Fibroblast of villous mesenchyme (primary cell): ENCODE results near the gene FOXD2. TPM values are rescaled to one million over a fixed set of nuclear protein-coding genes. Genes with fewer than 3 reads are reported as not detected.
A peak's percentile ranks its signal among the peaks of the same experiment; 100 is the strongest.

ENCODE experiments used
- DNase-seq: peaks from one replicate; pipeline ENCODE4 v3.0.0-alpha.2; 2010; ENCODE audit warnings: low read depth
- H3K4me3 ChIP-seq: 2 replicates; pipeline ENCODE4 v1.5.1; 2011; ENCODE audit warnings: low read depth, mild to moderate bottlenecking, low read length
- total RNA-seq: library from RNA; depleted of rRNA; stranded (reverse); fragments of >200 nt; gene quantifications from 2 replicates; pipeline ENCODE4 v1.2.3, GENCODE V29; 2012
- TF ChIP-seq, protein P1 (sequence below): IDR thresholded peaks from 2 replicates; pipeline ENCODE4 v1.5.1; 2012; ENCODE audit warnings: low read depth, mild to moderate bottlenecking, low read length; ENCODE audit not compliant: insufficient read depth

FOXD2 gene
- total RNA-seq, 1 donor, result under 0.01 TPM

GRCh38 chr1:47435506-47436303 is 2.1 kb upstream of the FOXD2 start:
- TF ChIP-seq, protein P1, sequence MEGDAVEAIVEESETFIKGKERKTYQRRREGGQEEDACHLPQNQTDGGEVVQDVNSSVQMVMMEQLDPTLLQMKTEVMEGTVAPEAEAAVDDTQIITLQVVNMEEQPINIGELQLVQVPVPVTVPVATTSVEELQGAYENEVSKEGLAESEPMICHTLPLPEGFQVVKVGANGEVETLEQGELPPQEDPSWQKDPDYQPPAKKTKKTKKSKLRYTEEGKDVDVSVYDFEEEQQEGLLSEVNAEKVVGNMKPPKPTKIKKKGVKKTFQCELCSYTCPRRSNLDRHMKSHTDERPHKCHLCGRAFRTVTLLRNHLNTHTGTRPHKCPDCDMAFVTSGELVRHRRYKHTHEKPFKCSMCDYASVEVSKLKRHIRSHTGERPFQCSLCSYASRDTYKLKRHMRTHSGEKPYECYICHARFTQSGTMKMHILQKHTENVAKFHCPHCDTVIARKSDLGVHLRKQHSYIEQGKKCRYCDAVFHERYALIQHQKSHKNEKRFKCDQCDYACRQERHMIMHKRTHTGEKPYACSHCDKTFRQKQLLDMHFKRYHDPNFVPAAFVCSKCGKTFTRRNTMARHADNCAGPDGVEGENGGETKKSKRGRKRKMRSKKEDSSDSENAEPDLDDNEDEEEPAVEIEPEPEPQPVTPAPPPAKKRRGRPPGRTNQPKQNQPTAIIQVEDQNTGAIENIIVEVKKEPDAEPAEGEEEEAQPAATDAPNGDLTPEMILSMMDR, result no peak
- H3K4me3 ChIP-seq, result no peak overlapping the region
- no peak for DNase-seq

DNA sequence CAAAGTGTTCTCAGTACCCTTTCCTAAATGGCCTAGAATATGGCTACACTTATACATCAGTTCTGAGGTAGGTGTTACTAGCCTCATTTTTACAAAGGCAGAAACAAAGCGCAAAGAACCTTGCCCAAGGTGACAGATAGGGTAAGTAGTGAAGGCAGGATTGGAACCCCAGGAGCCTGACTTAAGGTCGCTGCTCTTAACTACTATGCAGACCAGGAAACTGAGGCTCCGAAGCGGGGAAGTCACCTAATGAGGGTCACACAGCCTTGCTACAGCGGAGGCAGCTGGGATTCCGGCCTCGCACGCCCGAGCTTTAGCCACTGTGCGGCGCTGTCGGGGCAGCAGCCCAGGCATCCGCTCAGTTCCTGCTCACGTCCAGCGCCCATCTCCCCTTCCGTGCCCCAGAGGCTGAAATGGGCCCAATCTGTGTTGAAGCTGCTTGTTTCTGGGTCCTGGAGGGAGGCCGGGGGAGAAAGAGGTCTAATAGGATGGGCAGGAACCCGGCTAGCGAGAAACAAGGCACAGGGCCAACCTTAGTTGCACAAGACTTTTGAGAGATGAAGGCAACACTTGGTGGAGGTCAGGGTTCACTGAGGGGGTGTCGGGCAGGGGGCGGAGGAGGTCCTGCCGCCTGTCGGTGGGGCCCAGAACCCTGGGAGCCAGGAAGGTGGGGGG is 1.4 kb upstream of the FOXD2 start:
- peak overlapping the region; percentile 68 for H3K4me3 ChIP-seq
- TF ChIP-seq, protein P1, result peak; percentile 97
- DNase-seq, result peak; percentile 60

- TF ChIP-seq, protein P1, result no peak
- peak overlapping the region; percentile 68 for H3K4me3 ChIP-seq
- DNase-seq, result peak; percentile 25
Observed at GRCh38 chr1:47436979-47437446, 831 bp upstream of the FOXD2 start.

DNA sequence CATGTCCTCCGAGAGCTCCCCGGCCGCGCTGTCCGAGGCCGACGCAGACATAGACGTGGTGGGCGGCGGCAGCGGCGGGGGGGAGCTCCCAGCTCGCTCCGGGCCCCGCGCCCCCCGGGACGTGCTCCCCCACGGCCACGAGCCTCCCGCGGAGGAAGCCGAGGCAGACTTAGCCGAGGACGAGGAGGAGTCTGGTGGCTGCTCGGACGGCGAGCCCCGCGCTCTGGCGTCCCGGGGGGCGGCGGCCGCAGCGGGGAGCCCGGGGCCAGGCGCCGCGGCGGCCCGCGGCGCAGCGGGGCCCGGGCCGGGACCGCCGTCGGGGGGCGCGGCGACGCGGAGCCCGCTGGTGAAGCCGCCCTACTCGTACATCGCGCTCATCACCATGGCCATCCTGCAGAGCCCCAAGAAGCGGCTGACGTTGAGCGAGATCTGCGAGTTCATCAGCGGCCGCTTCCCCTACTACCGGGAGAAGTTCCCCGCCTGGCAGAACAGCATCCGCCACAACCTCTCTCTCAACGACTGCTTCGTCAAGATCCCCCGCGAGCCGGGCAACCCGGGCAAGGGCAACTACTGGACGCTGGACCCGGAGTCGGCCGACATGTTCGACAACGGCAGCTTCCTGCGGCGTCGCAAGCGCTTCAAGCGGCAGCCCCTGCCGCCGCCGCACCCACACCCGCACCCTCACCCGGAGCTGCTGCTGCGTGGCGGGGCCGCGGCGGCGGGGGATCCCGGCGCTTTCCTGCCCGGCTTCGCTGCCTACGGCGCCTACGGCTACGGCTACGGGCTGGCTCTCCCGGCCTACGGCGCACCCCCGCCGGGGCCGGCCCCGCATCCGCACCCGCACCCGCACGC is 547 bp downstream of the FOXD2 start:
- TF ChIP-seq, protein P1, result no peak
- DNase-seq, result no peak
- H3K4me3 ChIP-seq, result peak overlapping the region; percentile 68

DNA sequence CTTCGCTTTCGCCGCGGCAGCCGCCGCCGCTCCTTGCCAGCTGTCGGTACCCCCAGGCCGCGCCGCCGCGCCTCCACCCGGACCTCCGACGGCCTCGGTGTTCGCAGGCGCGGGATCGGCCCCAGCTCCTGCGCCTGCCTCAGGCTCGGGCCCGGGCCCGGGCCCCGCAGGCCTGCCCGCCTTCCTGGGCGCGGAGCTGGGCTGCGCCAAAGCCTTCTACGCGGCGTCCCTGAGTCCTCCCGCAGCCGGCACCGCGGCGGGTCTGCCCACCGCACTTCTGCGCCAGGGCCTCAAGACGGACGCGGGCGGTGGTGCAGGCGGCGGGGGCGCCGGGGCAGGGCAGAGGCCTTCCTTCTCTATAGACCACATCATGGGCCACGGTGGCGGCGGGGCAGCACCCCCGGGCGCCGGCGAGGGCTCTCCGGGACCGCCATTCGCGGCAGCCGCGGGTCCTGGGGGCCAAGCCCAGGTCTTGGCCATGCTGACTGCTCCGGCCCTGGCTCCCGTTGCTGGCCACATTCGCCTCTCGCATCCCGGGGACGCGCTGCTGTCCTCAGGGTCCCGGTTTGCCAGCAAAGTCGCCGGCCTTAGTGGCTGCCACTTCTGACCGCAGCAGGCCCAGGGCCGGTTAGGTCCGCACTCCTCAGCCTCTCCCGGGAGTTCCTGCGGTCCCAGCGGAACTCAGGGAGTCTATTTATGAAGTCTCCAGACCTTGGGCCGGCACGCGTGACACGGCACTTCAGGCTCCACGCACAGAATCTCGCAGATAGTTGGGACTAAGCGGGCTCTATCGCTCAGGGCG is 1.4 kb downstream of the FOXD2 start:
- H3K4me3 ChIP-seq, result no peak overlapping the region
- no peak for DNase-seq
- TF ChIP-seq, protein P1, result no peak
